ENCODE results near the gene CCL20. TPM values are rescaled to one million over a fixed set of nuclear protein-coding genes. Genes with fewer than 3 reads are reported as not detected.

Gene CCL20
- total and polyA plus RNA-seq, 4 donors: 8.0 to 712 (median 47.5) TPM

- ATAC-seq (ENCODE audit: insufficient read depth, low FRiP score): no peak
- Histone ChIP-seq H3K4me3 (no peak overlapping the region), H3K9me3 (ENCODE audit: control insufficient read depth in 4 of 4, insufficient read depth in 3 of 4, low read length in 3 of 4) (no peaks in the 10 kb centered on the region), H3K36me3 (ENCODE audit: control insufficient read depth in 4 of 4, insufficient read depth in 4 of 4, low read length in 4 of 4) (no peaks in the 10 kb centered on the region), H3K4me1 (ENCODE audit: control insufficient read depth in 5 of 5, insufficient read depth in 5 of 5, low read length in 5 of 5) (no peaks in the 10 kb centered on the region), H3K27ac (ENCODE audit: low read depth in 1 of 2, low read length in 1 of 2) (no peak overlapping the region), H3K9ac (ENCODE audit: insufficient read depth in 1 of 2, low read length in 2 of 2) (no peak overlapping the region), H3K27me3 (ENCODE audit: control insufficient read depth in 3 of 3, insufficient read depth in 3 of 3, low read length in 2 of 3) (no peaks in the 10 kb centered on the region)
- no peak for DNase-seq
- no peak for TF ChIP-seq CTCF (IDR thresholded peaks at IDR 0.05; ENCODE audit: control extremely low read depth, extremely low read depth)
- 84 to 87% methylated on average over 4 of the region's 4 CpGs for WGBS, 2 donors
Measured at GRCh38 chr2:227804975-227805374, 8.7 kb upstream of the CCL20 start.

DNA sequence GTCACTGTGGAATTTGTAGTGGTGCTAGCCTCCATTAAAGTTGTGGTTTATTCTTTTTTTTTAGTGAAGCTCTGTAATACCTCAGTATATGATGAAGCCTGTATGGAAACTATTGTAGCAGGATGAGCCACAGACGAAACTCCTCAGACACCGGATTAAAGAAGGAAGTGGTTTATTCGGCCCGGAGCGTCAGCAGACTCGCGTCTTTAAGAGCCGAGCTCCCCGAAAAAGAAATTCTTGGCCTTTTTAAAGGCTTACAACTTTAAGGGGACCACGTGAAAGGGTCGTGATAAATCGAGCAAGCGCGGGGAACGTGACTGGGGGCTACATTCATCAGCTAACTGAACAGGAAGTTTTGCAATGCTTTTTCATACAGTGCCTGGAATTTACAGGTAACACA is 8.1 kb upstream of the CCL20 start:
- no peak overlapping the region for H3K27ac ChIP-seq (ENCODE audit: low read depth in 1 of 2, low read length in 1 of 2)
- no peak overlapping the region for H3K4me3 ChIP-seq
- no peaks in the 10 kb centered on the region for H3K27me3 ChIP-seq (ENCODE audit: control insufficient read depth in 3 of 3, insufficient read depth in 3 of 3, low read length in 2 of 3)
- H3K4me1 ChIP-seq (ENCODE audit: control insufficient read depth in 5 of 5, insufficient read depth in 5 of 5, low read length in 5 of 5): no peaks in the 10 kb centered on the region
- DNase-seq (no peak), ATAC-seq (ENCODE audit: insufficient read depth, low FRiP score) (no peak)
- TF ChIP-seq CTCF (IDR thresholded peaks at IDR 0.05; ENCODE audit: control extremely low read depth, extremely low read depth): no peak
- 38 to 72% methylated on average over 15 of the region's 15 CpGs for WGBS, 2 donors
- no peaks in the 10 kb centered on the region for H3K36me3 ChIP-seq (ENCODE audit: control insufficient read depth in 4 of 4, insufficient read depth in 4 of 4, low read length in 4 of 4)
- H3K9me3 ChIP-seq (ENCODE audit: control insufficient read depth in 4 of 4, insufficient read depth in 3 of 4, low read length in 3 of 4): no peaks in the 10 kb centered on the region
- no peak overlapping the region for H3K9ac ChIP-seq (ENCODE audit: insufficient read depth in 1 of 2, low read length in 2 of 2)

GRCh38 chr2:227808936-227809335 is 4.7 kb upstream of the CCL20 start:
- Histone ChIP-seq H3K9ac (ENCODE audit: insufficient read depth in 1 of 2, low read length in 2 of 2) (no peak overlapping the region), H3K4me1 (ENCODE audit: control insufficient read depth in 5 of 5, insufficient read depth in 5 of 5, low read length in 5 of 5) (no peaks in the 10 kb centered on the region), H3K36me3 (ENCODE audit: control insufficient read depth in 4 of 4, insufficient read depth in 4 of 4, low read length in 4 of 4) (no peaks in the 10 kb centered on the region), H3K27ac (ENCODE audit: low read depth in 1 of 2, low read length in 1 of 2) (no peak overlapping the region), H3K4me3 (no peak overlapping the region), H3K27me3 (ENCODE audit: control insufficient read depth in 3 of 3, insufficient read depth in 3 of 3, low read length in 2 of 3) (no peaks in the 10 kb centered on the region), H3K9me3 (ENCODE audit: control insufficient read depth in 4 of 4, insufficient read depth in 3 of 4, low read length in 3 of 4) (no peaks in the 10 kb centered on the region)
- DNase-seq: no peak
- TF ChIP-seq CTCF (IDR thresholded peaks at IDR 0.05; ENCODE audit: control extremely low read depth, extremely low read depth): no peak
- ATAC-seq (ENCODE audit: insufficient read depth, low FRiP score): no peak
- WGBS, 2 donors: 95 to 98% methylated on average over 1 of the region's 1 CpG

DNA sequence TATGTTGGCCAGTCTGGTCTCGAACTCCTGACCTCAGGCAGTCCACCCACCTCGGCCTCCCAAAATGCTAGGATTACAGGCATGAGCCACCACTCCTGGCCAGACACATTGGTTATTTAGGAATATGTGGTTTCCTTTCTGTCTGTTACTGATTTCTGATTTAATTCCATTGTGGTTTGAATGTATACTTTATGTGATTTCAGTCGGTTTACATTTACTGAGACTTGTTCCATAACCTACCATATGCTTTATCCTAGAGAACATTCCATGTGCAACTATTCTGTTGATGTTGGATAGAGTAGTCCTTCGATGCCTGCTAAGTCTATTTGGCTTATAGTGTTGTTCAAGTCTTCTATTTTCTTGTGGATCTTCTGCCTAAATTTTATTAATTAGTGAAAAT is 1.6 kb upstream of the CCL20 start:
- Histone ChIP-seq H3K9me3 (ENCODE audit: control insufficient read depth in 4 of 4, insufficient read depth in 3 of 4, low read length in 3 of 4) (no peaks in the 10 kb centered on the region), H3K4me3 (no peak overlapping the region), H3K27me3 (ENCODE audit: control insufficient read depth in 3 of 3, insufficient read depth in 3 of 3, low read length in 2 of 3) (no peaks in the 10 kb centered on the region), H3K4me1 (ENCODE audit: control insufficient read depth in 5 of 5, insufficient read depth in 5 of 5, low read length in 5 of 5) (no peaks in the 10 kb centered on the region), H3K27ac (ENCODE audit: low read depth in 1 of 2, low read length in 1 of 2) (no peak overlapping the region), H3K36me3 (ENCODE audit: control insufficient read depth in 4 of 4, insufficient read depth in 4 of 4, low read length in 4 of 4) (no peaks in the 10 kb centered on the region), H3K9ac (ENCODE audit: insufficient read depth in 1 of 2, low read length in 2 of 2) (no peak overlapping the region)
- 90% methylated on average over 4 of the region's 4 CpGs for WGBS, 2 donors
- DNase-seq: no peak
- no peak for TF ChIP-seq CTCF (IDR thresholded peaks at IDR 0.05; ENCODE audit: control extremely low read depth, extremely low read depth)
- no peak for ATAC-seq (ENCODE audit: insufficient read depth, low FRiP score)

All from lung (tissue), 12 donors.